ENCODE results near the gene PDE4DIP. TPM values are rescaled to one million over a fixed set of nuclear protein-coding genes. Genes with fewer than 3 reads are reported as not detected.
"Not testable (repeated sequence)": the region's sequence is repeated elsewhere in the genome, so short reads cannot be mapped to it uniquely, and the experiment has no call there.

PDE4DIP gene
- total RNA-seq, 2 donors from 2014 or later: 43.8 to 53.5 TPM

DNA sequence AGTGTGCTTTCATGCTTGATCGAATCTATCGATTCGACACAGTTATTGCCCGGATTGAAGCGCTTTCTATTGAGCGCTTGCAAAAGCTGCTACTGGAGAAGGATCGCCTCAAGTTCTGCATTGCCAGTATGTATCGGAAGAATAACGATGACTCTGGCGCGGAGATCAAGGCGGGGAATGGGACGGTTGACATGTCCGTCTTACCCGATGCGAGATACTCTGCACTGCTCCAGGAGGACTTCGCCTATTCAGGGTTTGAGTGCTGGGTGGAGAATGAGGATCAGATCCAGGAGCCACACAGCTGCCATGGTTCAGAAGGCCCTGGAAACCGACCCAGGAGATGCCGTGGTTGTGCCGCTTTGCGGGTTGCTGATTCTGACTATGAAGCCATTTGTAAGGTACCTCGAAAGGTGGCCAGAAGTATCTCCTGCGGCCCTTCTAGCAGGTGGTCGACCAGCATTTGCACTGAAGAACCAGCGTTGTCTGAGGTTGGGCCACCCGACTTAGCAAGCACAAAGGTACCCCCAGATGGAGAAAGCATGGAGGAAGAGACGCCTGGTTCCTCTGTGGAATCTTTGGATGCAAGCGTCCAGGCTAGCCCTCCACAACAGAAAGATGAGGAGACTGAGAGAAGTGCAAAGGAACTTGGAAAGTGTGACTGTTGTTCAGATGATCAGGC lies 108.8 kb downstream of the PDE4DIP start:
- H3K36me3 ChIP-seq; H3K27me3 ChIP-seq; H3K4me1 ChIP-seq; H3K9me3 ChIP-seq; intact Hi-C loops (cut with DNase I): not testable (repeated sequence)
- DNase-seq: peak; percentile 54
- Histone ChIP-seq H3K4me3 (peak overlapping the region; percentile 49), H3K9ac (ENCODE audit: low read depth in 2 of 2, low read length in 2 of 2) (peak overlapping the region; percentile 2 to 55), H3K27ac (peak overlapping the region; percentile 44)

DNA sequence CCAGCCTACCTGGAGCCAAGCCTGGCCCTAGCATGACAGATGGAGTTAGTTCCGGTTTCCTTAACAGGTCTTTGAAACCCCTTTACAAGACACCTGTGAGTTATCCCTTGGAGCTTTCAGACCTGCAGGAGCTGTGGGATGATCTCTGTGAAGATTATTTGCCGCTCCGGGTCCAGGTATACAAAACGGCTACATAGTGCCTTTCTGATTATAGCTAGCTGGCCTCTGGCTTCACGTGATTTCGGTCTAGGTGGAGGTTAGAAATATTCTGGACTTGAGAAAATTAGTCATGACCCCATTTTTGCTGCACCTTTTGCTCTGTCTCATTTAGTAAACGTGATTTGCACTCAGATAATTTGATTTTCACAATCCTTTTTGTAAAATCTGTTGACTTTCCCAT lies 109.5 kb downstream of the PDE4DIP start:
- Histone ChIP-seq H3K4me3 (peak overlapping the region; percentile 27), H3K9ac (ENCODE audit: low read depth in 2 of 2, low read length in 2 of 2) (peak overlapping the region in 1 of 2 donors; percentile 51)
- peak; percentile 26 for DNase-seq
- H3K36me3 ChIP-seq; H3K27ac ChIP-seq; H3K9me3 ChIP-seq; H3K27me3 ChIP-seq; intact Hi-C loops (cut with DNase I); H3K4me1 ChIP-seq: not testable (repeated sequence)

DNA sequence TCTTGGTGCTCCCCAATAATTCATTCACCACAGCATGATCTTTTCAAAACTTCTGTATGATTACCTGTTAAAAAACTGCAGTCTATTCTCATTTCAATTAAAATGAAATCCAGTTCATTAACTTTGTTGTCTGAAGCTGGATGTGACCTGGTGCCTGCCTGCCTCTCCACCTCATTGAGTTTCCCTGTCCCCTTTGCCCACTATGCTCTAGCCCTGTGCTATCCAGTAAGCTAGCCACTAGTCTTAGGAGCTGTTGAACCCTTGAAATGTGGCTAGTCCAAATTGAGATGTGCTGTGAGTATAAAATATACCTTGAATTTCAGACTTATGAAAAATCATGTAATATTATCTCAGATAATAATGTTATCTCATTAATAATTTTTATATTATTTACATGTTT lies 114.1 kb downstream of the PDE4DIP start:
- DNase-seq; H3K27ac ChIP-seq; H3K9me3 ChIP-seq; H3K9ac ChIP-seq (ENCODE audit: low read depth in 2 of 2, low read length in 2 of 2); H3K27me3 ChIP-seq; intact Hi-C loops (cut with DNase I); H3K4me1 ChIP-seq; H3K4me3 ChIP-seq; H3K36me3 ChIP-seq: not testable (repeated sequence)

DNA sequence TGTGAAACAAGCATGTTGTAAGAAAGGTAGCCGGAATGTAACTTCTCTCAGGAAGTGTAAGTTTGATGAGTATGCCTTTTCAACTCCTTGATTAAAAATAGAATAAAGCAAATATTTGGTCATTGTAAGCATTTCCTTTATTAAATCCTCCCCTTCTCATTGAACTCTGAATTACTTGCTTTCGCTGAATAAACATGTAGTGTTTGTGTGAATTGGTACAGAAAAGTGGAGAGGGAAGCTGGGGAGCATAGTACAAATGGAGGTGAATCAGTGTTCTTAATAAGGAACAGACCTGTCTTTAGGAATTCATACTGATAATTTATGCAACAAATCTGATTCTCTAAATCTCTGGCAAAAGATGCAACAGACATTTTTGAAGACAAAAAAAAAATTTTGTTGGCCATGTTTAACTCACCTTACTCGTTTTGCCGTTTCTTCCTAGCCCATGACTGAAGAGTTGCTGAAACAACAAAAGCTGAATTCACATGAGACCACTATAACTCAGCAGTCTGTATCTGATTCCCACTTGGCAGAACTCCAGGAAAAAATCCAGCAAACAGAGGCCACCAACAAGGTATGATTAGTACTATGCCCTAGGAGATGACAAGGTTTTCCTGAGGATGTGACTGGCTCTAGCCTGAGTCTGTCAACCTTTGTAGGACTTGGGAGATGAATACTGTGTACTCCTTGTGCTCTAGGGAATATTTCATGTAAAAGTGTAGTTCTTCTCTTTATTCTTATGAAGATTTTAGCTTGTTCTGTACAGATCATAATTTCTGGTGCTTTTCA lies 116.2 kb downstream of the PDE4DIP start:
- intact Hi-C loops (cut with DNase I); H3K4me3 ChIP-seq; H3K9ac ChIP-seq (ENCODE audit: low read depth in 2 of 2, low read length in 2 of 2); H3K27ac ChIP-seq; H3K27me3 ChIP-seq; H3K4me1 ChIP-seq; H3K9me3 ChIP-seq; DNase-seq; H3K36me3 ChIP-seq: not testable (repeated sequence)

DNA sequence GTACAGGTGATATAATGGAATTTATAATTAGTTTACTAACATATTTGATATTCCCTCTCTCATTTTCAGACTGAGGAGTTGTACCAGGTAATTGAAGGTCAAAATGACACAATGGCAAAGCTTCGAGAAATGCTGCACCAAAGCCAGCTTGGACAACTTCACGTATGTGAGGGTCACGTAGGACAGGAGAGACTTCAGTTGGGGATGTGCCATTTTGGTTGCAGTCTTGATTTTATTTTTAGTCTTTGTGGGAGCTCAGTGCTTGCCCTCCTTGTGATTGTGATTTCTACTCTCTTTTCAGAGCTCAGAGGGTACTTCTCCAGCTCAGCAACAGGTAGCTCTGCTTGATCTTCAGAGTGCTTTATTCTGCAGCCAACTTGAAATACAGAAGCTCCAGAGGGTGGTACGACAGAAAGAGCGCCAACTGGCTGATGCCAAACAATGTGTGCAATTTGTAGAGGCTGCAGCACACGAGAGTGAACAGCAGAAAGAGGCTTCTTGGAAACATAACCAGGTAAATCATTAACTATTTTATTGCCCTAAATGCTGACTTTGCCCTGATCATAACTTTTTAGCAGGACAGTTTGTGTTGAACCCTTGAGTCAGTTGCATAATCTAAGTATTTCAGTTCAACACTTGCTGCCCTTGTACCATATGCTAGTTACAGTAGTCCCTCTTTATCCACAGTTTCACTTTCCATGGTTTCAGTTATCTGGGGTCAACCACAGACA lies 118.1 kb downstream of the PDE4DIP start:
- H3K27ac ChIP-seq: not testable (repeated sequence)

DNA sequence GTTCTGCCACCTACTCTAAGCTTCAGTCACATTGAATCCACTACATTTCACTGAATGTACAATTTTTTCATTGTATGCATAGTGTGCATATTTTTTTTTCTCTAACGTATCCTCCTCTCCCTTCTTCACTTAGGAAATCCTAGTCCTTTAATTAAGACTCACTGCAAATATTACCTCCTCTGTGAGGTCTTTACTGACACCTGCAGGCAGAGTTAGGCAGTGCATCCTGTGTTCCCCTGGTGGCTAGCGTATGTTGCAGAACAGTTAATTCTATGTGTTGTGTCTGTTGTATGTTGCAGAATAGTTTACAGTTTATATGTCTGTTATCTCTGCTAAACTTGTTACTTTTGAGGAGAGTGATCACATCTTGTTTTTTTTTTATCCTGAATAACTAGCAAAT lies 121.9 kb downstream of the PDE4DIP start:
- H3K9me3 ChIP-seq; intact Hi-C loops (cut with DNase I); H3K36me3 ChIP-seq; H3K9ac ChIP-seq (ENCODE audit: low read depth in 2 of 2, low read length in 2 of 2); DNase-seq; H3K27ac ChIP-seq; H3K27me3 ChIP-seq; H3K4me3 ChIP-seq; H3K4me1 ChIP-seq: not testable (repeated sequence)

More for the DNA sequence above, 118.1 kb downstream of the PDE4DIP start:
- H3K27me3 ChIP-seq; DNase-seq; H3K36me3 ChIP-seq; H3K4me1 ChIP-seq; H3K9ac ChIP-seq (ENCODE audit: low read depth in 2 of 2, low read length in 2 of 2); H3K4me3 ChIP-seq; intact Hi-C loops (cut with DNase I); H3K9me3 ChIP-seq: not testable (repeated sequence)

DNA sequence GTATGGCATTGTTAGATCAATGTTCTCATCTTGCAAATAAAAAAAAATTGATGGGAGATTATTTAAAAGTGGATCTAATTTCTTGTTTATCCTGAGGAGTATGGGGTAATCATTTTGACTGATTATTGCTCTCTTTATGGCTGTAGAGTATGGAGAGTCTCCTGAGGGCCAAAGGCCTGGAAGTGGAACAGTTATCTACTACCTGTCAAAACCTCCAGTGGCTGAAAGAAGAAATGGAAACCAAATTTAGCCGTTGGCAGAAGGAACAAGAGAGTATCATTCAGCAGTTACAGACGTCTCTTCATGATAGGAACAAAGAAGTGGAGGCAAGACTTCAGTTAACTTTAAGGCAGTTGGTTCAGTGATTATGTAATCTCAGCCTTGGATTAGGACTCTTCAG lies 123.4 kb downstream of the PDE4DIP start:
- H3K27me3 ChIP-seq; H3K9me3 ChIP-seq; H3K9ac ChIP-seq (ENCODE audit: low read depth in 2 of 2, low read length in 2 of 2); H3K27ac ChIP-seq; H3K4me1 ChIP-seq; DNase-seq; intact Hi-C loops (cut with DNase I); H3K36me3 ChIP-seq; H3K4me3 ChIP-seq: not testable (repeated sequence)

DNA sequence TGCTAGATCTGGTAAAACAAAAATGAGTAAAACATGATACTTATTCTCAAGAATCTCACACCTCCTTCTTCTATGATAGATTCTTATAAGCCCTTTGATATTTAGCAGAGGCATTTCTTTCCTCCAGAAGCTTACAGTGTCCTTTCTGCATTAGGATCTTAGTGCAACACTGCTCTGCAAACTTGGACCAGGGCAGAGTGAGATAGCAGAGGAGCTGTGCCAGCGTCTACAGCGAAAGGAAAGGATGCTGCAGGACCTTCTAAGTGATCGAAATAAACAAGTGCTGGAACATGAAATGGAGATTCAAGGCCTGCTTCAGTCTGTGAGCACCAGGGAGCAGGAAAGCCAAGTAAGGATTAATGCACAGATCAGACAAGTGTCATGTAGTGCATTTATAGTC lies 124.5 kb downstream of the PDE4DIP start:
- H3K4me1 ChIP-seq; H3K4me3 ChIP-seq; H3K9me3 ChIP-seq; intact Hi-C loops (cut with DNase I); H3K36me3 ChIP-seq; H3K27ac ChIP-seq; H3K9ac ChIP-seq (ENCODE audit: low read depth in 2 of 2, low read length in 2 of 2); DNase-seq; H3K27me3 ChIP-seq: not testable (repeated sequence)

DNA sequence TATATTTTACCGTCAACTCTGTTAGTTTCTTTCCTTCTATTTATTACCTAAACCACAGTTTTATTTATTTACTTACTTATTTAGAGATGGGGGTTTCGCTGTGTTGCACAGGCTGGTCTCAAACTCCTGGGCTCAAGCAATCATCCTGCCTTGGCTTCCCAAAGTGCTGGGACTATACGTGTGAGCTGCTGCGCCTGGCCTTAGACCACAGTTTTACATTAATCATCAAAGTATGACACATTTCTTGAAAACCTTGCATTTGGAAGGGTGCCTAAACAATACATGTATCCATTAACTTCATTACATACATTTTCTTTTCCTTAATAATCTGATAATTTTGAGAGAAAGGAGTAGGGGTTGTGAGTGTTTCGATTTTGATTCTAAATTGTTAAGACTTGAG lies 124.9 kb downstream of the PDE4DIP start:
- H3K27me3 ChIP-seq; H3K27ac ChIP-seq; intact Hi-C loops (cut with DNase I): not testable (repeated sequence)

DNA sequence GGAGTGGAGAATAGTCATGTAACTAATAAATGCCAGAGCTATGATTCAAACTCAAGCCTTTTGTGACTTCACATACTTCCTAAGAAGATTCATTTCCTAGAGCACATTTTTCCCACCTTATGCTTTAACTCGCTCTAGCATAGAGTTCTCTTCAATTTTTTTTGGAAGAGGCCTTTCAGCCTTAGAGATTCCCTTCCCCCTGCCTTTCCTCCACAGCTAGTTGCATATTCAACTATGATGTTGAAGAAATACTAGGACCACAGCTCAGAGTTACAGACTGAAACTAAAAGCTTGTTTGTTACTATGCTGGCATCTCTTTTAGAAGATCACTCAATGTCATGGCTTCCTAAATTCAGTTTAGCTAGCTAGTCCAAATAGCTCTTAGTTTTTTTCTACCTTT lies 131.2 kb downstream of the PDE4DIP start:
- H3K4me3 ChIP-seq; H3K9ac ChIP-seq (ENCODE audit: low read depth in 2 of 2, low read length in 2 of 2); H3K36me3 ChIP-seq; H3K27me3 ChIP-seq; H3K27ac ChIP-seq; intact Hi-C loops (cut with DNase I); H3K4me1 ChIP-seq; H3K9me3 ChIP-seq; DNase-seq: not testable (repeated sequence)

More for the DNA sequence above, 124.9 kb downstream of the PDE4DIP start:
- not testable (repeated sequence) for H3K9ac ChIP-seq (ENCODE audit: low read depth in 2 of 2, low read length in 2 of 2); H3K4me1 ChIP-seq; H3K36me3 ChIP-seq; H3K9me3 ChIP-seq; H3K4me3 ChIP-seq; DNase-seq

DNA sequence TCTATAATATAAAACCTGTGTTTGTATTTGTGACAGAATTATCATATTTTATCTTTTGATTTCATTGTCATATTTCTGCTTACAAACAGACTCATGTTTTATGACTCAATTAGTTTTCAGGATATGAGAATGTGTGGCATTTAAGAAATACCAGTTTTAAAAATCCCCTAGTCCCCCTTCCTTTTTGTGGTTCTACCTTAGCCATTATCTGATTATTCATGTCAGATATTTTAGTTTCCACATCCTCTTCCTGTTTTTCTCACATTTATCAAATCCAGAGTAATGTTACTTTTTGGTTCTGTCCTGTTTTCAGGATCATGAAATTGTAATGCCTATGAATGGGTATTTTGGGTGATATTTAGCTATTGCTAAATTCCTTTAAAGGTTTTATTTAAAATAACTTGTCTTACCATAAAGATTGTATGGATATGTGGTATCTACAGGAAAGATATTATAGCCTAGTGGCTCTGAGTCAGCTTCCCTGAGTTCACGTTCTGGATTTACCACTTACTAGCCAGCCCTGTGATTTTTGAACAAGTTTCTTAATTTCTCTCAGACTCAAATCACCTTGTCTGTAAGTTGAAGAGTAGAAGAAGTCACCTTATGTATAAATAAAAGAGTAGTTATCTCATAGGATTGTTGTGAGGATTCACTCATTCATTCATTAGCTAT lies 131.8 kb downstream of the PDE4DIP start:
- H3K27me3 ChIP-seq; DNase-seq; intact Hi-C loops (cut with DNase I); H3K4me3 ChIP-seq; H3K9me3 ChIP-seq; H3K4me1 ChIP-seq; H3K27ac ChIP-seq; H3K9ac ChIP-seq (ENCODE audit: low read depth in 2 of 2, low read length in 2 of 2); H3K36me3 ChIP-seq: not testable (repeated sequence)

DNA sequence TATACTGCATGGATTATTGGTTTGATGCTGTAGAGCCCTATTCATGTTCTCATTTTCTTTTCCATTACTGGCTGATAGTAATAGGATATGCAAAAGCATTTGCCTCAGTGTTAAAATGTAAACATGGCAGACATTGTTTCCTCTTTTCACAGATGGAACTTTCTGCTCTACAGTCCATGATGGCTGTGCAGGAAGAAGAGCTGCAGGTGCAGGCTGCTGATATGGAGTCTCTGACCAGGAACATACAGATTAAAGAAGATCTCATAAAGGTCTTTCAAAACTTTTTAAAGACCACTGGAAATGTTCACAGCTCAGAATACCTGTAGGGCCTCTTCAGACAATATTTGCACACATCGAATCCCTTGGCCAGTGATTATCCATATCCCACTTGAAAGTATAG lies 133.6 kb downstream of the PDE4DIP start:
- H3K27ac ChIP-seq; H3K9ac ChIP-seq (ENCODE audit: low read depth in 2 of 2, low read length in 2 of 2); H3K27me3 ChIP-seq; H3K4me1 ChIP-seq; intact Hi-C loops (cut with DNase I); DNase-seq; H3K4me3 ChIP-seq; H3K36me3 ChIP-seq; H3K9me3 ChIP-seq: not testable (repeated sequence)

DNA sequence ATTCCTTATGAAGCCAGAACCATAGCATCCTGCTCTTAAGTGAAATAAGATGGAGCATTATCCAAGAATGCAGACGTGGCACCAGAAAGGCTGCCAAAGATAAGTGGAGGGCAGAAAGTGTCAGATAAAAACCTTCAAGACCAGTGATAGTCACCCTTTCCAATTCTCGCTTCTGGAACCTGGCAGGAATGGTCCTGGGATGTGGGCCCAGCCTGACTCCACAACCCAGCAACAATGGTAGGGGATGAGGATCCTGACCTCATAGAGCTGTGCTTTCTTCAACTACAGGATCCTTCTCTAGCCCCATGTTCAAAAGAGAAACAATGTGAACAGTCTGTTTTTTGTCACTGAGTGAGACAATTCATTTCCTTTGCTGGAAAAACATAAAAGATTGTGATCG lies 145.2 kb downstream of the PDE4DIP start:
- not testable (repeated sequence) for H3K4me3 ChIP-seq; H3K9ac ChIP-seq (ENCODE audit: low read depth in 2 of 2, low read length in 2 of 2)

More for the DNA sequence above, 145.2 kb downstream of the PDE4DIP start:
- DNase-seq; H3K27me3 ChIP-seq; H3K27ac ChIP-seq; H3K36me3 ChIP-seq; H3K9me3 ChIP-seq; H3K4me1 ChIP-seq; intact Hi-C loops (cut with DNase I): not testable (repeated sequence)

Measured in colonic mucosa (tissue), 4 donors.